ENCODE data around the gene OR2T27. TPM values are rescaled to one million over a fixed set of nuclear protein-coding genes. Genes with fewer than 3 reads are reported as not detected.
A peak's percentile ranks its signal among the peaks of the same experiment; 100 is the strongest.

OR2T27 gene
- total RNA-seq, 2 experiments from 2014 or later = not detected

- no peaks in the 10 kb centered on the region for H3K27me3 Mint-ChIP-seq
- no peaks in the 10 kb centered on the region for H3K36me3 Mint-ChIP-seq
- H3K4me3 Mint-ChIP-seq = no peak overlapping the region
- H3K27ac Mint-ChIP-seq = no peak overlapping the region
- H3K4me1 Mint-ChIP-seq = peaks cover 2% of the 10 kb centered on the region
- no peaks in the 10 kb centered on the region for H3K9me3 Mint-ChIP-seq
- DNase-seq = no peak
Measured at GRCh38 chr1:248621770-248622169, 33.6 kb downstream of the OR2T27 start.

- Mint-ChIP-seq H3K9me3 (peaks cover 1% of the 10 kb centered on the region), H3K36me3 (peaks cover 2% of the 10 kb centered on the region), H3K4me1 (peaks cover 10% of the 10 kb centered on the region), H3K4me3 (no peak overlapping the region), H3K27me3 (no peaks in the 10 kb centered on the region), H3K27ac (no peak overlapping the region)
- DNase-seq = peak; percentile 8
Measured at GRCh38 chr1:248618878-248619277, 36.5 kb downstream of the OR2T27 start.

- H3K4me3 Mint-ChIP-seq = no peak overlapping the region
- H3K27ac Mint-ChIP-seq = no peak overlapping the region
- H3K9me3 Mint-ChIP-seq = peaks cover 1% of the 10 kb centered on the region
- H3K27me3 Mint-ChIP-seq = no peaks in the 10 kb centered on the region
- peaks cover 2% of the 10 kb centered on the region for H3K36me3 Mint-ChIP-seq
- DNase-seq = no peak
- peaks cover 15% of the 10 kb centered on the region for H3K4me1 Mint-ChIP-seq
Measured at GRCh38 chr1:248618119-248618518, 37.2 kb downstream of the OR2T27 start.

- Mint-ChIP-seq H3K36me3 (peaks cover 2% of the 10 kb centered on the region), H3K9me3 (peaks cover 1% of the 10 kb centered on the region), H3K4me3 (no peak overlapping the region), H3K4me1 (peaks cover 21% of the 10 kb centered on the region), H3K27me3 (no peaks in the 10 kb centered on the region), H3K27ac (peak overlapping the region; percentile 84)
- no peak for DNase-seq
Measured at GRCh38 chr1:248613742-248614141, 41.6 kb downstream of the OR2T27 start.

GRCh38 chr1:248611883-248612414 is 43.4 kb downstream of the OR2T27 start:
- DNase-seq = peak; percentile 6
- Mint-ChIP-seq H3K27ac (no peak overlapping the region), H3K4me3 (no peak overlapping the region), H3K9me3 (peaks cover 1% of the 10 kb centered on the region), H3K27me3 (no peaks in the 10 kb centered on the region), H3K4me1 (peaks cover 19% of the 10 kb centered on the region), H3K36me3 (peaks cover 2% of the 10 kb centered on the region)

GRCh38 chr1:248610301-248610700 is 45.0 kb downstream of the OR2T27 start:
- H3K27ac Mint-ChIP-seq = peak overlapping the region; percentile 29
- H3K4me1 Mint-ChIP-seq = peaks cover 16% of the 10 kb centered on the region
- no peak for DNase-seq
- H3K27me3 Mint-ChIP-seq = no peaks in the 10 kb centered on the region
- H3K4me3 Mint-ChIP-seq = no peak overlapping the region
- H3K9me3 Mint-ChIP-seq = peaks cover 1% of the 10 kb centered on the region
- peaks cover 2% of the 10 kb centered on the region for H3K36me3 Mint-ChIP-seq

Other genes starting within 250 kb of the OR2T27 start
- not detected for gene OR2T2, start 209.9 kb downstream of the OR2T27 start, total RNA-seq
- not detected for gene OR2T3, start 182.2 kb downstream of the OR2T27 start, total RNA-seq
- not detected for gene OR2T5, start 166.9 kb downstream of the OR2T27 start, total RNA-seq
- not detected for gene OR2G6, start 147.5 kb downstream of the OR2T27 start, total RNA-seq
- not detected for gene OR2T29, start 92.8 kb downstream of the OR2T27 start, total RNA-seq
- not detected for gene OR2T34, start 80.8 kb downstream of the OR2T27 start, total RNA-seq
- gene OR2T10, start 57.8 kb downstream of the OR2T27 start, total RNA-seq = not detected
- not detected for gene OR2T11, start 20.4 kb downstream of the OR2T27 start, total RNA-seq
- not detected for gene OR2T35, start 10.2 kb downstream of the OR2T27 start, total RNA-seq
- gene OR14I1, start 47.2 kb upstream of the OR2T27 start, total RNA-seq = not detected
- not detected for gene LYPD8, start 100.2 kb upstream of the OR2T27 start, total RNA-seq
- gene SH3BP5L, start 170.4 kb upstream of the OR2T27 start, total RNA-seq = 10 to 100 TPM; 15.9 to 16.8 TPM
- 10 to 100 TPM; 46.4 to 48.0 TPM for gene ZNF672, start 182.7 kb upstream of the OR2T27 start, total RNA-seq
- gene ZNF692, start 203.6 kb upstream of the OR2T27 start, total RNA-seq = 10 to 100 TPM; 59.1 to 62.2 TPM